HepG2 (cell line): ENCODE measurements around the gene STN1. TPM values are rescaled to one million over a fixed set of nuclear protein-coding genes. Genes with fewer than 3 reads are reported as not detected.
A peak's percentile ranks its signal among the peaks of the same experiment; 100 is the strongest.

Source experiments
- BCL6 ChIP-seq: IDR thresholded peaks from 2 replicates; pipeline ENCODE4 v1.6.1; 2016; ENCODE audit warnings: missing genetic modification reagents, missing compliant biosample characterization
- CHCHD3 ChIP-seq: sonication (generic); formaldehyde crosslinking; IDR thresholded peaks from 2 replicates; pipeline ENCODE4 v1.8.0; 2022; ENCODE audit warnings: mild to moderate bottlenecking, missing genetic modification reagents, moderate library complexity
- ETV6 ChIP-seq: sonication (generic); formaldehyde crosslinking; conservative IDR thresholded peaks from 2 replicates; pipeline ENCODE4 v1.4.0; 2020; ENCODE audit warnings: missing genetic modification reagents
- HNF4G ChIP-seq, 2 experiments: sonication (generic) in 1 of 2; formaldehyde crosslinking in 1 of 2; IDR thresholded peaks; 2 replicates each; pipeline versions ENCODE4 v1.4.0 to v1.6.1; 2011 to 2020; ENCODE audit warnings: borderline replicate concordance in 2 of 2, low read depth in 2 of 2, mild to moderate bottlenecking in 2 of 2, low read length in 1 of 2, missing genetic modification reagents in 1 of 2, moderate library complexity in 1 of 2
- HOXA3 ChIP-seq: sonication (generic); formaldehyde crosslinking; IDR thresholded peaks from 2 replicates; pipeline ENCODE4 v1.5.0; 2020; ENCODE audit warnings: missing genetic modification reagents
- JUNB ChIP-seq: sonication (generic); formaldehyde crosslinking; IDR thresholded peaks from 2 replicates; pipeline ENCODE4 v1.8.0; 2022; ENCODE audit warnings: missing genetic modification reagents, mild to moderate bottlenecking, borderline replicate concordance
- JUND ChIP-seq: sonication (generic); formaldehyde crosslinking; IDR thresholded peaks from 2 replicates; pipeline ENCODE4 v1.8.0; 2022; ENCODE audit warnings: mild to moderate bottlenecking, missing genetic modification reagents
- MTA3 ChIP-seq: sonication (generic); formaldehyde crosslinking; IDR thresholded peaks from 2 replicates; pipeline ENCODE4 v1.4.0; 2020; ENCODE audit warnings: missing genetic modification reagents
- MTF2 ChIP-seq: sonication (generic); formaldehyde crosslinking; IDR thresholded peaks from 2 replicates; pipeline ENCODE4 v1.5.0; 2020; ENCODE audit warnings: missing genetic modification reagents, borderline replicate concordance
- NCOA1 ChIP-seq: sonication (generic); formaldehyde crosslinking; IDR thresholded peaks from 2 replicates; pipeline ENCODE4 v1.9.0; 2021; ENCODE audit warnings: missing genetic modification reagents
- NCOA2 ChIP-seq: sonication (generic); formaldehyde crosslinking; IDR thresholded peaks from 2 replicates; pipeline ENCODE4 v1.8.0; 2022; ENCODE audit warnings: inconsistent platforms
- NFE2 ChIP-seq: sonication (generic); formaldehyde crosslinking; IDR thresholded peaks from 2 replicates; pipeline ENCODE4 v1.4.0; 2020; ENCODE audit warnings: missing genetic modification reagents
- RELA ChIP-seq: sonication (generic); formaldehyde crosslinking; IDR thresholded peaks from 2 replicates; pipeline ENCODE4 v1.4.0; 2020; ENCODE audit warnings: missing genetic modification reagents
- SRF ChIP-seq: IDR thresholded peaks from 2 replicates; pipeline ENCODE4 v1.6.1; 2011; ENCODE audit warnings: mild to moderate bottlenecking, low read depth, low read length, moderate library complexity
- SSRP1 ChIP-seq: IDR thresholded peaks from 2 replicates; pipeline ENCODE4 v1.6.1; 2016; ENCODE audit warnings: control low read depth
- TCF7 ChIP-seq: sonication (generic); IDR thresholded peaks from 2 replicates; pipeline ENCODE4 v1.6.1; 2016; ENCODE audit warnings: antibody characterized with exemption, low read depth
- ZNF12 ChIP-seq: sonication (generic); formaldehyde crosslinking; IDR thresholded peaks from 2 replicates; pipeline ENCODE4 v1.5.0; 2020; ENCODE audit warnings: missing genetic modification reagents
- ZNF251 ChIP-seq: sonication (generic); formaldehyde crosslinking; IDR thresholded peaks from 2 replicates; pipeline ENCODE4 v1.9.0; 2021; ENCODE audit warnings: mild to moderate bottlenecking, missing genetic modification reagents
- ZNF33A ChIP-seq: sonication (generic); formaldehyde crosslinking; IDR thresholded peaks from 2 replicates; pipeline ENCODE4 v1.5.1; 2020; ENCODE audit warnings: missing genetic modification reagents, mild to moderate bottlenecking, moderate library complexity, borderline replicate concordance
- ZNF383 ChIP-seq: sonication (generic); formaldehyde crosslinking; IDR thresholded peaks from 2 replicates; pipeline ENCODE4 v1.4.0; 2020; ENCODE audit warnings: missing genetic modification reagents, mild to moderate bottlenecking, borderline replicate concordance
- ZNF569 ChIP-seq: sonication (generic); formaldehyde crosslinking; IDR thresholded peaks from 2 replicates; pipeline ENCODE4 v1.5.0; 2020; ENCODE audit warnings: mild to moderate bottlenecking, missing genetic modification reagents, moderate library complexity, borderline replicate concordance
- ZNF768 ChIP-seq: sonication (generic); formaldehyde crosslinking; IDR thresholded peaks from 2 replicates; pipeline ENCODE4 v1.4.0; 2020; ENCODE audit warnings: missing genetic modification reagents
- ZNF782 ChIP-seq: sonication (generic); formaldehyde crosslinking; IDR thresholded peaks from 2 replicates; pipeline ENCODE4 v1.4.0; 2020; ENCODE audit warnings: missing genetic modification reagents, mild to moderate bottlenecking, borderline replicate concordance
- ZNF883 ChIP-seq: sonication (generic); formaldehyde crosslinking; IDR thresholded peaks from 2 replicates; pipeline ENCODE4 v1.5.1; 2020; ENCODE audit warnings: mild to moderate bottlenecking, missing genetic modification reagents; ENCODE audit errors: not compliant biosample characterization
- ZSCAN12 ChIP-seq: sonication (generic); formaldehyde crosslinking; IDR thresholded peaks from 2 replicates; pipeline ENCODE4 v1.9.0; 2021; ENCODE audit warnings: mild to moderate bottlenecking, missing genetic modification reagents
- polyA plus RNA-seq, 8 experiments: library from polyadenylated mRNA; depleted of rRNA in 3 of 8; stranded (reverse) in 7 of 8; unstranded in 1 of 8; fragments of >200 nt; fragmentation: Illumina TruSeq in 4 of 8; extraction: Trizol in 4 of 8; gene quantifications; 2 replicates each; pipeline versions ENCODE4 v1.2.1 to v1.2.3, GENCODE V29; 2011 to 2016; ENCODE audit warnings: low read depth in 4 of 8, missing spikeins in 1 of 8, mixed read lengths in 1 of 8; ENCODE audit not compliant: insufficient read depth in 1 of 8
- total RNA-seq, 5 experiments: library from RNA; depleted of rRNA; stranded (reverse); fragments of >200 nt; fragmentation: Illumina TruSeq; extraction: Trizol; gene quantifications; 2 replicates each; pipeline ENCODE4 v1.2.3, GENCODE V29; 2016; ENCODE audit warnings: low read depth in 1 of 5
- TF ChIP-seq, protein P1 (sequence below): sonication (generic); formaldehyde crosslinking; IDR thresholded peaks from 2 replicates; pipeline ENCODE4 v1.8.1; 2023; ENCODE audit warnings: missing genetic modification reagents, mild to moderate bottlenecking, borderline replicate concordance
- TF ChIP-seq, protein P2 (sequence below): sonication (generic); formaldehyde crosslinking; IDR thresholded peaks from 2 replicates; pipeline ENCODE4 v1.8.0; 2022; ENCODE audit warnings: missing genetic modification reagents, mild to moderate bottlenecking, borderline replicate concordance
- TF ChIP-seq, protein P3 (sequence below): sonication (generic); formaldehyde crosslinking; IDR thresholded peaks from 2 replicates; pipeline ENCODE4 v1.5.0; 2020; ENCODE audit warnings: missing genetic modification reagents, mild to moderate bottlenecking, borderline replicate concordance
- TF ChIP-seq, protein P4 (sequence below): sonication (generic); formaldehyde crosslinking; conservative IDR thresholded peaks from 2 replicates; pipeline ENCODE4 v1.4.0; 2020; ENCODE audit warnings: missing genetic modification reagents

STN1 gene
- total and polyA plus RNA-seq, 2 of the 13 experiments (the other 11 are each of a cell fraction or from before 2014, with no cell fraction given): 17.6 to 22.7 TPM

DNA sequence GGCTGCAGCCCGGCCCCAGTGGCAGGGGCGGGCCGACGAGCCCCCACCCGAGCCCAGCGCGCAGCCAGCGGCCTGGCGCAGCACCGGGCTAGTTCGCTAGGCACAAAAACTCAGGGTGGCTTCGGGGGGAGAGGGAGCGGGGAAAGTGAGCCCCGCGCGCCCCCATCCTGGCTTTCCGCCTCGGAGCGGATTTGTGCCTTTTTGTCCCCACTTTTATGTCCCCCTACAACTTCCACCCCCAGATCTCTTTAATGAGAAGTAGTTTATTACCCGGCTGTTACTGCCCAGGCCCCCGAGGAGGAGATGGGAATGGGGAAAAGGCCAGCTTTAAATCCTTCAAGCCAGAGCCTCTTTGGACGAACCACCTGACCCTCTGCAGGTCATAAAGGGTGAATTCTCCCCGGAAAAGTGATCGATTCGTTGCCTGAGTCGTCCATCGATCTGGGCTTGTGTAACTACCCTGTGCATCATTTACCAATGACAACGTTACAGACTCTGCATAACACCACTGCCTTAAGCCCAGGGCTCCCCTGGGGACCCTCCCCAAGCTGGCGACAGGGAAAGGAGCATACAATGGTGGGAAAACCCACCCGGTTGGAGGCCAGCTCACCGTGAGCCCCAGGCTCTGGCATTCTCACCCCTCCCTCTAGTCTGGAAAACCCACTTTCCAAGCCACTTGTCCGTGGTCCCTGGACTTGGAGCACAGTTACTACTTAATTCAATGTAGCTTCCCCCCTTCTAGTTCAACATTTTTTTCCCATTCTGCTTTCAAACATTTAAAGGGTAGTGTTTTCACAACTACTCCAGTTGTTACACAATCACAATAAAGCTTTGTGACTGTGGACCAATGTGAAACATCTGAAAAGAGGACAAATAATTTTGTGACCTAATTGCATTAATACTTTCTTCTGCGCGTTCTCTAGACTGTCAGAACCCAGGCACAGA is 61.9 kb downstream of the STN1 start (continued):
- no peak for TF ChIP-seq ZNF383 (CRISPR knock-in tag)
- no peak for TF ChIP-seq MTA3 (CRISPR knock-in tag)
- no peak for TF ChIP-seq SSRP1 (CRISPR knock-in tag)
- no peak for TF ChIP-seq RELA (CRISPR knock-in tag)
- no peak for TF ChIP-seq JUNB
- peak; percentile 48; the same call in 1 of the 2 replicates for TF ChIP-seq TCF7
- TF ChIP-seq SRF: no peak
- peak; percentile 70 for TF ChIP-seq JUND
- TF ChIP-seq, protein P1, sequence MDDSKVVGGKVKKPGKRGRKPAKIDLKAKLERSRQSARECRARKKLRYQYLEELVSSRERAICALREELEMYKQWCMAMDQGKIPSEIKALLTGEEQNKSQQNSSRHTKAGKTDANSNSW: no peak
- TF ChIP-seq ZNF33A: no peak
- TF ChIP-seq ZSCAN12 (CRISPR knock-in tag): no peak
- TF ChIP-seq ETV6: no peak
- TF ChIP-seq NCOA1 (CRISPR knock-in tag): no peak
- TF ChIP-seq, protein P2, sequence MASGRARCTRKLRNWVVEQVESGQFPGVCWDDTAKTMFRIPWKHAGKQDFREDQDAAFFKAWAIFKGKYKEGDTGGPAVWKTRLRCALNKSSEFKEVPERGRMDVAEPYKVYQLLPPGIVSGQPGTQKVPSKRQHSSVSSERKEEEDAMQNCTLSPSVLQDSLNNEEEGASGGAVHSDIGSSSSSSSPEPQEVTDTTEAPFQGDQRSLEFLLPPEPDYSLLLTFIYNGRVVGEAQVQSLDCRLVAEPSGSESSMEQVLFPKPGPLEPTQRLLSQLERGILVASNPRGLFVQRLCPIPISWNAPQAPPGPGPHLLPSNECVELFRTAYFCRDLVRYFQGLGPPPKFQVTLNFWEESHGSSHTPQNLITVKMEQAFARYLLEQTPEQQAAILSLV (CRISPR knock-in tag): no peak
- no peak for TF ChIP-seq MTF2 (CRISPR knock-in tag)
- TF ChIP-seq ZNF569 (CRISPR knock-in tag): no peak
- peak; percentile 81 for TF ChIP-seq HOXA3 (CRISPR knock-in tag)
- TF ChIP-seq HNF4G (IDR thresholded peaks at IDR 0.05; ENCODE audit: borderline replicate concordance, low read depth, low read length): peak; percentile 55; the same call in 1 of the 2 replicates
- TF ChIP-seq HNF4G (CRISPR knock-in tag; IDR thresholded peaks at IDR 0.05; ENCODE audit: borderline replicate concordance, low read depth): 0 out of 2 replicates have a peak, but pooled peaks have one; percentile 81
- peak; percentile 73; the same call in 1 of the 2 replicates for TF ChIP-seq NCOA2 (CRISPR knock-in tag)
- TF ChIP-seq CHCHD3 (CRISPR knock-in tag): no peak
- no peak for TF ChIP-seq ZNF782 (CRISPR knock-in tag)
- TF ChIP-seq ZNF768 (CRISPR knock-in tag): no peak
- peak; percentile 46 for TF ChIP-seq BCL6 (CRISPR knock-in tag)
- no peak for TF ChIP-seq ZNF251 (CRISPR knock-in tag)
- no peak for TF ChIP-seq ZNF883 (CRISPR knock-in tag)
- TF ChIP-seq, protein P3, sequence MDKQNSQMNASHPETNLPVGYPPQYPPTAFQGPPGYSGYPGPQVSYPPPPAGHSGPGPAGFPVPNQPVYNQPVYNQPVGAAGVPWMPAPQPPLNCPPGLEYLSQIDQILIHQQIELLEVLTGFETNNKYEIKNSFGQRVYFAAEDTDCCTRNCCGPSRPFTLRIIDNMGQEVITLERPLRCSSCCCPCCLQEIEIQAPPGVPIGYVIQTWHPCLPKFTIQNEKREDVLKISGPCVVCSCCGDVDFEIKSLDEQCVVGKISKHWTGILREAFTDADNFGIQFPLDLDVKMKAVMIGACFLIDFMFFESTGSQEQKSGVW (CRISPR knock-in tag): no peak
- TF ChIP-seq NFE2 (CRISPR knock-in tag): no peak
- TF ChIP-seq, protein P4, sequence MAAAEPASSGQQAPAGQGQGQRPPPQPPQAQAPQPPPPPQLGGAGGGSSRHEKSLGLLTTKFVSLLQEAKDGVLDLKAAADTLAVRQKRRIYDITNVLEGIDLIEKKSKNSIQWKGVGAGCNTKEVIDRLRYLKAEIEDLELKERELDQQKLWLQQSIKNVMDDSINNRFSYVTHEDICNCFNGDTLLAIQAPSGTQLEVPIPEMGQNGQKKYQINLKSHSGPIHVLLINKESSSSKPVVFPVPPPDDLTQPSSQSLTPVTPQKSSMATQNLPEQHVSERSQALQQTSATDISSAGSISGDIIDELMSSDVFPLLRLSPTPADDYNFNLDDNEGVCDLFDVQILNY: no peak
- TF ChIP-seq ZNF12 (CRISPR knock-in tag): no peak
